CD4-positive, alpha-beta T cell treated with Interleukin-4 for 4 hours (primary cell): ENCODE data around the gene HYAL1.
A peak's percentile ranks its signal among the peaks of the same experiment; 100 is the strongest.
"Not testable (repeated sequence)": the region's sequence is repeated elsewhere in the genome, so short reads cannot be mapped to it uniquely, and the experiment has no call there.

ENCODE experiments used
- DNase-seq: peaks from one replicate; pipeline ENCODE4 v3.0.0-alpha.2; 2020

Gene HYAL1

DNA sequence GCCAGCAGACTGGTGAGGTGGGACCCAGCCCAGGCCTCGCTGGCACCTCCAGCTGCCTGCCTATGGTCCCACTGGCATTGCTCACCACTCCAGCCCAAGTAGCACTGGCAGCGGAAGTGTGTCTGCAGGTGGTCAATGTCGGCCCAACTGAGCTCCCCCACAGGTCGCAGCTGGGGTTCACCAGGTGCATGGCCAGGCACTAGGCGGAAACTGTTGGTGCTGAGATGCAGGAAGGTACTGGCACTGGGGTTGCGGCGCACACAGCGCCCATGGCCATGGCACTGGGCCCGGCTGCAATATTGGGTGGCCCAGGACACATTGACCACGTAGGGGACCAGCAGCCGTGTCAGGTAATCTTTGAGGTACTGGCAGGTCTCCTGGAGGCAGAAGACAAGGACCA is 14.8 kb upstream of the HYAL1 start:
- DNase-seq: no peak

DNA sequence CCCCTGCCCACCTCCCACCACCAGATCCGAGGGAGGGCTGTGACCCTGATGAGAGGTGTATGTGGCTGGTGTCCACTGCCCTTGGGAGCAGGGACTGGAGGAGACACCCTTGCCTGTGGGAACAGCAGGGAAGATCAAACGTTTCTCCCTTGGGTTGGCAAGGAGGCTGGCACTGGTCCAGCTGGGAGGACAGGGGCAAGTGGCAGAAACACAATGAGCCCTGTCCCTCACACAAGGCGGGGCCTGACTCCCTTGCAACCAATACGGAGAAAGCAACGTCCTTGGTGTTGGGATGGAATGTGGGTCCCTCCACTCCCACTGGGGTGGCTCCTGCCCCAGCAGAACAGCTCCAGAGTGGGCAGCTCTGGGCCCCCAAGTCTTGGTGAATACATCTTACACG is 13.9 kb upstream of the HYAL1 start:
- DNase-seq: no peak

DNA sequence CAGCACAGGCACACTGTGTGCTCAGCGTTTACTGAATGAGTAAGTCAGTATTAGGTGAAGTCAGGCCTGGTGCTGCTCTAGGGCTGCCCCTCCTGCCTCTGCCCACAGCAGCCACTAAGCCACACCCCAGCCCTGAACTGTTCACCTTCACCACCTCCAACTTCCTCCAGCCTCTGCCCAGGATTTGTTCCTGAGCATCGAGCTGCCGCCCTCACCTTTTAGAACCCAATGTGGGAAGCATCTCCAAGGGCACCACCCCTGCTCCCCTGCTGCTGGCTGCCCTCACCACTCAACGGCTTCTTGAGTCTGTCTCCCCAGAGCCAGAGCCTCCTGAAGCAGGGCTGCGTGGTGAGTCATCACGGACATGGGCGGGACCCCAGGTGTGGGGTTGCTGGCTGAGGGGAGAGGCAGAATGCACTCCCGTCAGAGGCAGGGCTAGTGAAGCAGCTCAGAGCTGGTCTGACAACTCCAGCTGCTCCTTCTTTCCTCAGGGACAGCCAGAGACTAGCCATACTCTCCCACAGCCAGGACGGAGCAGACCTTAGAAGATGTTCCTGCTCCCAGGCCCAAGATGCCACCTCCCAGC is 13.4 kb upstream of the HYAL1 start:
- peak; percentile 86 for DNase-seq

DNA sequence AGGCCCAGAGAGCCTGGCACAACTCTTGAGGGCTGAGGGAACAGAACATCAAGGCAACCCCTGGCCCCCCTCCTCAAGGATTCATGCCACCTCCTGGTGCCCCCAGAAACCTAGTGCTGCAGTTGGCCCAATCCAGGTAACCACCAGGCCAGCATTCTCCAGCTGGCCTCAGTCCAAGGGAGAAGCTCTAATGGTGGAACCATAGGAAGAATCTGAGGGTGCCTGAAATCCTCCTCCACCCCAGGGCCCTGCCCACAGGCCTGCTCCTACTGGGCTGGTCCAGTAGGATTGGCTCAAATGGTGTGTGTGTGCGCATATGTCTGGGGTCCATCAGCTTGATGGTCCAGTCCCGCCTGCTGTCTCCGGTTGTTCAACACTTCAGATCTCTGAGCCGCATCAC is 11.4 kb upstream of the HYAL1 start:
- no peak for DNase-seq

DNA sequence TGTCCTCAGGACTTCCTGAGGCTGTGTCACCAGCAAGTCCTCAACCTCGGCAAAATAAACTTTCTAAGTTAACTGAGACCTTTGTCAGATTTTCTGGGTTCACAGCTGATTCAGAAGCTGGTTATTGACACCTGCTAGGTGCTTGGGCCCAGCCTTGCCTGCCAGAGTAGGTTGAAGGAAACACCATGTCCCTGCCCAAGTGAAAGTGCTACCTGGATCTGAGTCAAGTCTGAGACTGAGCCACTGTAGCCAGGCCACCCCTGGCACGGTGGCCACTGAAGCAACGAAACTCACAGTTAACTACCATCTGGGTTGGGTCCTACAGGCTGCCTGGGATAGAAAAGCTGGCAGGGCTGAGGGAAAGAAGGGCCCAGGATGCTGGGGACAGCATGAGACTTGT is 11.0 kb upstream of the HYAL1 start:
- DNase-seq: no peak

DNA sequence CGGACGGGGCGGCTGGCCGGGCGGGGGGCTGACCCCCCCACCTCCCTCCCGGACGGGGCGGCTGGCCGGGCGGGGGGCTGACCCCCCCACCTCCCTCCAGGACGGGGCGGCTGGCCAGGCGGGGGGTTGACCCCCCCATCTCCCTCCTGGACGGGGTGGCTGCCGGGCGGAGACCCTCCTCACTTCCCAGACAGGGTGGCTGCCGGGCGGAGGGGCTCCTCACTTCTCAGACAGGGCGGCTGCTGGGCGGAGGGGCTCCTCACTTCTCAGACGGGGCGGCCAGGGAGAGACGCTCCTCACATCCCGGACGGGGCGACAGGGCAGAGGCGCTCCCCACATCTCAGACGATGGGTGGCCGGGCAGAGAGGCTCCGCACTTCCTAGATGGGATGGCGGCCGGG is 8.7 kb upstream of the HYAL1 start:
- not testable (repeated sequence) for DNase-seq

DNA sequence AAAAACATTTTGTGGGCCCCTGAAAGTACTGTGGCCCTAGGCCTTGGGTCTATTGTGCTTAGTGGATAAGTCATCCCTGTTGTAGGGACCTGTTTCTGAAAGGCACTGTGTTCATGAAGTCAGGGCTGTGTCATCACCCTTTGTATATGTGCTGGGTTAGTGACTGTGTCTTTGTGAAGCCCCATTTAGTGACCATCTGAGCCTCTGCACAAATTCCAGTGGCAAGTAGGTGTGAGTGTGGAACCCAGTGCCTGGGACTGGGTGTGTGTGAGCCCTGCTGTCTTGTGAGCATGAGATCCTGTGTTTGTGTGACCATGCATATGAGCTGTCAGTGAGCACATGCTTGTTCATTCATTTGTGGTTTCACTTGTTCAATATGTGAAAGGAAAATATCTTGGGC is 1.2 kb upstream of the HYAL1 start:
- DNase-seq: no peak

DNA sequence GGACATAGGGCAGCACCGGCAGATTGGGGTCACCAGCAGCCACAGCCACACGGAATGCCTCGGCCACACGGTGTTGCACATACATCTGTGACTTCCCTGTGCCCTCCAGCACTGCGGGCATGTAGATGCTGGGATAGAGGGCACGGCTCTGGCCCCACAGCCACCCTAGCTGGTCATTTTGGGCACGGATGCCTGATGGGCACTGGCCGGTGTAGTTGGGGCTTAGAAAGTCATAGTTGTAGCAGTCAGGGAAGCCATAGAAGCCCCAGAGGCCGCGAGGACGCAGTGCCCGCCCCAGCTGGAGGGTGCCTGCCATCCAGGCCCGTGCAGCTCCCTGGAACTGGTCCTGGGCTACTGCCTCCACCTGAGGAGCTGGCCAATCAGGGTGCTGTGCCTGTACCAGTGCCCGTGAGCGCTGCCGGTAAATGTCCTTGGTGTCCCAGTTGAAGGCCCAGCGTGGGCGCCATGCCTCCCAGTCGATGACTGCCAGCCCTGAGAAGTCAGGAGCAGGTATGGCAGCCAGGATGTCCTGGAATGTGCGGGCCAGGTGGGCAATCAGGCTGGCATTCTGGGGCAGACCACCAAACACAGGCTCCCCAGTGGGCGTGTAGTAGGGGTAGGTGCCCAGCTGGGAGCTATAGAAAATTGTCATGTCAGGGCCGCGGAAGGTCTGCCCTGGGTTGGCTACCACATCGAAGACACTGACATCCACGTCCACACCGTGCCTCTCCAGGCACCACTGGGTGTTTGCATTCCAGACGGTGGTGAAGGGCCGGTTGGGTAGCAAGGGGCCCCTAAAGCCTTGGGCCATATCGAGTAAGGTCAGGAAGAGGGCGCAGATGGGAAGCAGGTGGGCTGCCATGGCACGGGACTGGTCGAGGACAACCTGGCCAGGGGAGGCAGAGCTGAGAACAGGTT is 1.0 kb downstream of the HYAL1 start:
- no peak for DNase-seq

DNA sequence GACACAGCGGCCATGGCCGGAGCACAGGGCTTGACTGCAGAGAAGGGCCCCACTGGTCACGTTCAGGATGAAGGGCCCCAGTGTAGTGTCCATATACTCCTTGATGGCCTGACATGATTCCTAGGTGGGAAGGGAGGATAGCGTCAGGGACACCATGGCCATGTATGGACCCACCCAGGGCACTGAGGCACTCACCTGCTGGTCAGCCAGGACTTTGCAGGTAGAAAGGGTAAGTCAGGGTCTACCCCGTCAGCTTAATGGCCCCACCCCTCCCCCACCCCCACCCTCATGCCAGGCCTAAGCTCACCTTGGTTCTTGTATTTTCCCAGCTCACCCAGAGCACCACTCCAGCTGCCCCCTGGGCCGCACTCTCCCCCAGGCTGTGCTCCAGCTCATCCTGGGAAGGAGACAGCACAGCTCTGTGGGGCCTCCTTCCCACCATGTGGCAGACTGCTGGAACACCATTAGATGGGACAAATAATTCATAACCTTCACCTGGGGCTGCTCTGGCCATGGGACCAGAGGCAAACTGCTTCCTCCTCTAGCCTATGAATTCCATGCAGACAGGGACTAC is 2.6 kb downstream of the HYAL1 start:
- no peak for DNase-seq

DNA sequence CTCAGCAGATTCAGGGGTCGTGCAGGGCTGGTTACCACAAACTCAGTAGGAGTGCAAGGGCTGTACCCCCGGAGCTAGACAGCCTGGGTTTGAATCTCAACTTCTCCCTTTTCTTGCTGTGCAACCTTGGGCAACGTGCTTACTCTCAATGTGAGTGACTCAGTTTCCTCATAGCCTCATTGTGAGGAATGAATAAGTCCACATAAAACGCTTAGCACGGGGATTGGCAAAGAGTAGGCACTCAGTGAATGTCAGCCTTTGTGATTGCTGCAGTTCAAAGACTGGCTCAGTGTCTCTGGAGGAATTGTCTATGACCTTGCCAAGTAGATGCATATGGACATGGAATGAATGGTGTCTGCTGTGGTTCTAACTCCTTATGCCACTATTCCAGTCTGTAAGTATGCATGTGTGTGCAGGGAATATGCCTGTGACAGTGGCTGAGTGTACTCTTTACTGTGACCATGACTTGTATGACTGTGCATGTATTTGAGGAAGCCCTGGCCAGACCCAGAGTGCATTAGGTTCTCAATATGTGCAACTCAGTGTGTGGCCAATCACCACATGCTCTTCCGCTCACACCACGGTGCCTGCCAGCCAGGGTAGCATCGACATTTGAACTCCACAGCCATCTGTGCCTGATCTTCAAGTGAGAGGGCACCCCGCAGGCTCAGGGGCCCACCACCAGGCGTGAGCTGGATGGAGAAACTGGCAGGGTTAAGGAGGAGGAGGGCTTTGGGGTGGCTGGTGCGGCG is 3.3 kb downstream of the HYAL1 start:
- no peak for DNase-seq

DNA sequence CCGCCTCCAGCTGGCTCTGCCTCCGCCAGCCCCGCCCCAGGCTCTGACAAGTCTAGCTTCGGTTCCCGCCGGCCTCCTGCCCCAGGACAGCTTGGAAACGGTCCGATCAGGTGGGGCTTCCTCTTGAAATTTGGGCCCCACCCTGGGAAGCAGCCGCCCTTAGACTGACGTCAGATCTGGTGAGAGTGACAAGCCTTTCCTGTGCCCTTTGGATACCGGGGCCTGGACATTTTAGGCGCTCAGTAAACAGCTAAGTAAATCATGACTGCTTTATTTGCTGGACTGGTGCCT is 3.8 kb downstream of the HYAL1 start:
- DNase-seq: no peak

DNA sequence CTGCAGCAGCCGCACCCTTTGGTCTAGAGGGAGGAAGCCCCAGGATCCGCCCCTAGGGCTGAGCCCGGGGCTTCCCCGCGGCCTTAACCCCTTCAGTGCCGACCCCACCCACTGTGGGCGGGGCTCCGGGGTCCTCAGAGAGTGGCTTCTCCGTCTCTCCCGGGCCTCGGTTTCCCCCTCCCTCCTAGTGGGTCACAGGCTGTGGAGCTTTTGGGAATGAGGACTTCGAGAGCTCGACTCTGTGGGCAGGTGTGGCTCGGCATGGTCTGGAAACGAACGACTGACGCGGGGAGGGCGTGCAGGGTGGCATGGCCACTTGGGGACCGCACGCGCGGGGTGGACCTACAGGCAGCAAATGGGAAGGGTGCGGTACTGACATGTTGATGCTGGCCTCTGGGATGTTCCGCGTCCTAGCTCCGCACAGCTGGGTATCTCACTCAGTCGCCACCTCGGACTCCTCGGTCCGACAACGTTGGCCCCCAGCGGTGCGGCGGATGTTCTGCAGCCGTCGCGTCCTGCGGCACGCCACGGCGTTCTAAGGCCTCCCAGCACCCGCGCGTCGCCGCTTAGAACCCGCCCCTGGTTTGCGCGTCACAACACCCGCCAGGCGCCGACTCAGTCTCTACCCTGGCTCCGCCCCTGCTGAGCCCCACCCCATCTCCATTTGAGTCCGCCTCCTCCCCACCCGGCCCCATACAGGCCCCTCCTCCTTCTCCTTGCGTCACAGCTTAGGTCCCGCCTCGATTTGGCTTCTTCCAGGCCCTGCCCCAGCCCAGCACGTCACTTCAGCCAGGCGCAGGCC is 4.3 kb downstream of the HYAL1 start, which contains the start of the genes HYAL3 and NAA80:
Gene HYAL3 (minus strand): TSS at position 570 of the 802 bp plus-strand sequence. CDS start 3,803 bp downstream, outside the sequence.
Gene NAA80 (minus strand): TSS at position 570 of the 802 bp plus-strand sequence. CDS start 1,942 bp downstream, outside the sequence.
- peak; percentile 99 for DNase-seq

DNA sequence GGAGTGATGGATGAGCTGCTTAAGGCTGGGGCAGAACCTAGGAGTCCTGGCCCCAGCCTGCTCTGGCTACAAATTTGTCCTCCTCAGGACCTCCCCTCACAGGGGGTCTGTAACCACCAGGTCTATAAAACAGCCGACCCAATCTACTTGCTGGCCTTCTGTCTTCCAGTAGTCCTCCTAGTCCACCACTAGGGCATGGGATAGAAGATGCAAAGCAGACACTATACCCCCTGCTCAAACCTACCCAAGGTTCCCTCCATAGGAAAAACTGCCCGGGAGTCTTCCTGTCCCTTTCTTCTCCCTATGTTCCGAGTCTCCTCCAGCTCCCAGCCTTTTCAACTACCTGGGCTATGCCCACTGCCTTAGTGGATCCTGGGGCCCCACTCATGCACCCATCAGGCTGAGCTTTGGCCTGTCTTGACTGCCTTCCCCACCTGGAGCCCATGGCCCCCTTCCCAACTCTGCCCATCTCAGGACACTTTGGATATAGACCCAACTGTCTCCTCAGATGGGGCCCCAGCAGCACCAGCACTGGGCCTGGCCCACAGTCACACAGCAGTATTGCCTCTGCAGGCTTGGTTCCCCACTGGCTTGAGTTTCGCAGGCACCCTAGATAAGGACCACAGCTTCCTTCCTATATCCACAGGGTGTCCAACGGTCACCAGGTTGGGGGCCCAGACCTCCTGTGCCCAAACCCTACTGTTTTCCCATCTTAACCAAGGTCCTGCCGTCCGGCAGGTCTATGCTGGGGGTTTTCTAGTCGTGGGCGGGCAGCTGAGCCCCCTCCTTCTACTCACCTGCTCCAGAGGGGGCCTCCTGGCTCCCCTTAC is 5.3 kb downstream of the HYAL1 start:
- DNase-seq: no peak

DNA sequence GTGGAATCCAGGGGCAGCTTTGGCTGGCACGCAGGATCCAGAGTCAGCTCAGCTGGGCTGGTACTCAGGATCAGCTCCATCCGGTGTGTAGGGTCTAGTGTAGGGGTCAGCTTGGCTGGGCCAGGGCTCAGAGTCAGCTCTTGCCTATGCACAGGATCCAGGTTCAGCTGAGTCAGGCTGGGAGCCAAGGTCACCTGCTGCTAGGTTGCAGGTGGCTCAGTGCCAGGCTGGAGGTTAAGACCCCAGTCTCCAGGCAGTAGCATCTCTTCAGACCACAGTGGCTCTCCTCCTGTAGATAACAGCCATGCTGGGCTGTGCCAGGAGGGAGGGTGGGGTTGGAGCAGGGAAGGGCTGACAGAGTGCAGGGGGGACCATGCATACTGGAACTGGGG is 6.0 kb downstream of the HYAL1 start:
- no peak for DNase-seq

DNA sequence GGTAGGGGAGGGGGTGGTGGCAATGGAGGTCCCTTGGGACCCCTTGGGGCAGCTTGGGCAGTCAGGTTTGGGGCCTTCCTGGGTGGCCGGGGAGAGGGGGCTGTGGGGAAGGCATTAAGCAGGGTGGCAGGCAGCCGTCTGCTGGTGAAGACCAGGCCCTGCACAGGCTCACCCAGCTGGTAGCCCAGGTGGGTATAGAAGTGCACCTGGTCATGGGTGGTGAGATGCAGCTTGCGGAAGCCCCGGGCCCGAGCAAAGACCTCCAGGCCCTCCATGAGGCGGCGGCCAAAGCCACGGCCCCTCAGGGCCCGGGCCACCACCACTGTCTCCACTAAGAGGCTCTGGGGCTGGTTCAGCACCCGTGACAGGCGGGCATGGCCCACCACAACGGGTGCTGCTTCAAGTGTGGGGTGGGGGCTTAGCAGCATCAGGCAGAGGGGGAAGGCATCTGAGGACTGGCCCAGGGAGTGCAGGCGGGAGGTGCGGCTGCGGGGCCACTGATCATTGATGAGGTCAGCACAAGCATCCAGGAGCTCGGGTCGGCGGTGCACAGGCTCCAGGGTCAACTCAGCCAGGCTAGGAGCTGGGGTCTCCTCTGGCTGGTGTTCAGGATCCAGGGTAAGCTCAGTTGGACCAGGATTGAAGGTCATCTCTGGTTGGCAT is 6.5 kb downstream of the HYAL1 start:
- no peak for DNase-seq

DNA sequence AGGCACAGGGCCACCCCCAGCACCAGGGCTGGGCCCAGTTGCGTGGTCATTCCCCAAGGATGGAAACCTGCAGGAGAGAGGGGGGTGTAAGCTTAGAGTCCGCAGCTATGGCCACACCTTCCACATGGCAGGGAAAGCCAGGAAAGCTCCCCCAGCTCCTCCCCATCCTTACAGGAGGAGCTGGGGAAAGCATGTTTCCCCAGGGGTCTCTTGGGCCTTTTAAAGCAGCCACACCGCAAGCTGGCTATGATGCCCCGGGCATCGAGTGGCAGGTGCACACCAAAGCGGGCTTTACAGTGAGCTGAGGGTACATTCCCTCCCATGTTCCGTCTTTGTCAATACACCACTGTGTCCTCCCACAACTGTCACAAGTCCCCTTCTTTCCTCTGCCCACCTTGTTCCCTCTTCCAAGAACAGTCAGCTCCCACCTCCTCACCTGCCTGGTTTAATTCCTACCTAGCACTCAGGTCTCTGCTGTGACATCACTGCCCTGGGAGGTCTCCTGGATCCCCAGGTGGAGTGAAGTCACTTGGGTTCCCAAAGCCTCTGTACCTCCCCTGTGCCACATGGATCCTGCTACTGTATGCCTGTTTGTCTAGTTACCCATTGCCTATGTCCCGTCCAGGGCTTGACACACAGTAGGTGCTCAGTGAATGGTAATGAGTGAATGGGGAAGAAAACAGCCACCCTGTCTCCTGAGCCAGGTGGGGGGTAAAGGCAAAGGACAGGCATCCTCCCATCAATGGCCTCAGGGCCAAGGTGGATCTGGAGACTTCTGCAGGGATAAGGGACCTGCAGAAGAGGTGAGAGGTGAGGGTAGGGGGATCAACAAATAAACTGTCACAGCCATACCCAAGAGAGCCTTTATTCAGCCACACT is 7.6 kb downstream of the HYAL1 start:
- no peak for DNase-seq

DNA sequence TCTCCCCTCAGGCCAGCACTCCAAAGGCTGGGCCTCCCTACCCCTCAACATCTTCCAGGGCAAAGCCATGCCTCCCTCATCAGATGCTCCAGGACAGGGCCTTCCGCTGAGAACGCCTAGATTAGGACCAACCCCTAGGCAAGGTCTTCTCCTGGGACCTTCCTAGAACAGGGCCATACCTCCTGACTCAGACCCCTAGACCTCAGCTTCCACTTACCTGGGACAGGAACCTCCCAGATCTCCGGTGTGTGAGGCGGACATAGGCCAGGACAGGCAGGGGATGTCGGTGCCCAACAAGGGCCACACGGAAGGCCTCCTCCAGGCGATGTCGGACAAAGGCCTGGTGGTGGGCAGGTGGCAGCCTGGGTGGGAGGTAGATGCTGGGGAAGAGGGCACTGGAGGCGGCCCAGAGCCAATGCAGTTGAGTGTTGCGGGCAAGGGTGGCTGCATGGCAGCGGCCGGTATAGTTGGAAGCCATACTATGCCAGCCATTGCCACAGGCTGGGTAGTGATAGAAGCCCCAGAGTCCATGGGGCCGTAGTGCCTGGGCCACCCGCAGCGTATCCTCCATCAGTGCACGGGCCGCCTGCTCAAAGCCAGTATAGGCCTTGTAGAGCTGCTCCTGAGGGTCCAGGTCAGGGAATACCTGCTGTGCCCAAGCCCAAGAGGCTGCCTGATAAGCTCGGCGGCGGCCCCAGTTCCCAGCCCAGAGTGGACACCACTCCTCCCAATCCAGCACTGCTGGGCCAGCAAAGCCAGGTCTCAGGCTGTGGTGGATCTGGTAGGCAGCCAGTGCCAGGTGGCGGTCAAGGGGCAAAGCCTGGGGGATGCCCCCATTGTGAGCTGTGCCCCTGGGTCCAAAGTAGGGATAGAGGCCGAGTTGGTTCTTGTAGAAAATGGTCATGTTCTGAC is 8.6 kb downstream of the HYAL1 start:
- DNase-seq: no peak

DNA sequence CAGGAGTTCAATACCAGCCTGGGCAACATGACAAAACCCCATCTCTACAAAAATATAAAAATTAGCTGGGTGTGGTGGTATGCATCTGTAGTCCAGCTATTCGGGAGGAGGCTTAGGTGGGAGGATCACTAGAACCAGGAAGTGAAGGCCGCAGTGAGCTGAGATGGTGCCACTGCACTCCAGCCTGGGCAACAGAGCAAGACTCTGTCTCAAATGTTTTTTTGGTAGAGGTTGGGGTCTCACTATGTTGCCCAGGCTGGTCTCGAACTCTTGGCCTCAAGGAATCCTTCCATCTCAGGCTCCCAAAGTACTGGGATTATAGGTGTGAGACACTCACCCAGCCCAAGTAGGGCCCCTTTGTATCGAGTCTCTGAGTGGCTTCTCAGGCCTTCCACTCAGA is 9.3 kb downstream of the HYAL1 start:
- no peak for DNase-seq
